PC-3 (cell line): ENCODE results near the gene PRSS56.

Experiments
- CTCF ChIP-seq: fragments of 300-600 bp; sonication (generic); conservative IDR thresholded peaks from 2 replicates; pipeline ENCODE4 v1.5.1; 2017; ENCODE audit warnings: antibody characterized with exemption, low read depth, mild to moderate bottlenecking, low read length
- EZH2 ChIP-seq: fragments of 300-600 bp; sonication (generic); IDR thresholded peaks from one replicate; pipeline ENCODE4 v1.6.1; 2017; ENCODE audit warnings: antibody characterized with exemption, mild to moderate bottlenecking, low read length; ENCODE audit not compliant: unreplicated experiment
- EZH2phosphoT487 ChIP-seq: fragments of 300-600 bp; sonication (generic); IDR thresholded peaks from 2 replicates; pipeline ENCODE4 v1.6.1; 2018; ENCODE audit warnings: mild to moderate bottlenecking, antibody characterized with exemption, low read length, borderline replicate concordance

GRCh38 chr2:232478571-232479340, 41.4 kb upstream of the PRSS56 start:
- TF ChIP-seq CTCF = no peak
- TF ChIP-seq EZH2 = no peak
- no peak for TF ChIP-seq EZH2phosphoT487
